Tibial artery (tissue), 4 donors: ENCODE data around the gene MYO7B.

Experiments used
- DNase-seq, 2 donors: peaks; one replicate each; pipeline ENCODE4 v3.0.0-alpha.2; 2019
- H3K27ac ChIP-seq, 2 donors: fragments of 200-600 bp; sonication (generic) in 1 of 2; 1 replicate in 1 of 2; 2 replicates in 1 of 2; pipeline ENCODE4 v1.5.1; 2018 to 2019; ENCODE audit warnings: mild to moderate bottlenecking in 1 of 2
- H3K27me3 ChIP-seq, 2 donors: fragments of 200-600 bp; sonication (generic) in 1 of 2; one replicate each; pipeline versions ENCODE4 v1.5.1 to v1.6.0; 2016 to 2019
- H3K36me3 ChIP-seq, 3 donors: fragments of 200-600 bp; sonication (generic) in 2 of 3; one replicate each; pipeline ENCODE4 v1.5.1; 2016 to 2019; ENCODE audit warnings: mild to moderate bottlenecking in 2 of 3
- H3K4me1 ChIP-seq, 4 donors: fragments of 200-600 bp; sonication (generic) in 2 of 4; 1 replicate in 3 of 4; 2 replicates in 1 of 4; pipeline ENCODE4 v1.5.1; 2016 to 2019
- H3K4me3 ChIP-seq, 2 donors: fragments of 200-600 bp; sonication (generic) in 1 of 2; 1 replicate in 1 of 2; 2 replicates in 1 of 2; pipeline ENCODE4 v1.5.1; 2018 to 2019; ENCODE audit warnings: mild to moderate bottlenecking in 2 of 2
- H3K9me3 ChIP-seq, 3 donors: fragments of 200-600 bp; sonication (generic) in 1 of 3; one replicate each; pipeline ENCODE4 v1.5.1; 2016 to 2019
- intact Hi-C: fragments of 100-400 bp; cut with DNase I; formaldehyde crosslinking; loops from one replicate; pipeline ENCODE4 v1.15.0; 2023; ENCODE audit warnings: low total_unique reads
- TF ChIP-seq, protein P1 (sequence below), 2 experiments: fragments of 200-600 bp in 1 of 2; fragments of 450-650 bp in 1 of 2; IDR thresholded peaks; one replicate each; pipeline ENCODE4 v1.5.1; 2017 to 2019; ENCODE audit warnings: antibody characterized with exemption in 2 of 2, mild to moderate bottlenecking in 1 of 2, moderate library complexity in 1 of 2

Gene MYO7B

DNA sequence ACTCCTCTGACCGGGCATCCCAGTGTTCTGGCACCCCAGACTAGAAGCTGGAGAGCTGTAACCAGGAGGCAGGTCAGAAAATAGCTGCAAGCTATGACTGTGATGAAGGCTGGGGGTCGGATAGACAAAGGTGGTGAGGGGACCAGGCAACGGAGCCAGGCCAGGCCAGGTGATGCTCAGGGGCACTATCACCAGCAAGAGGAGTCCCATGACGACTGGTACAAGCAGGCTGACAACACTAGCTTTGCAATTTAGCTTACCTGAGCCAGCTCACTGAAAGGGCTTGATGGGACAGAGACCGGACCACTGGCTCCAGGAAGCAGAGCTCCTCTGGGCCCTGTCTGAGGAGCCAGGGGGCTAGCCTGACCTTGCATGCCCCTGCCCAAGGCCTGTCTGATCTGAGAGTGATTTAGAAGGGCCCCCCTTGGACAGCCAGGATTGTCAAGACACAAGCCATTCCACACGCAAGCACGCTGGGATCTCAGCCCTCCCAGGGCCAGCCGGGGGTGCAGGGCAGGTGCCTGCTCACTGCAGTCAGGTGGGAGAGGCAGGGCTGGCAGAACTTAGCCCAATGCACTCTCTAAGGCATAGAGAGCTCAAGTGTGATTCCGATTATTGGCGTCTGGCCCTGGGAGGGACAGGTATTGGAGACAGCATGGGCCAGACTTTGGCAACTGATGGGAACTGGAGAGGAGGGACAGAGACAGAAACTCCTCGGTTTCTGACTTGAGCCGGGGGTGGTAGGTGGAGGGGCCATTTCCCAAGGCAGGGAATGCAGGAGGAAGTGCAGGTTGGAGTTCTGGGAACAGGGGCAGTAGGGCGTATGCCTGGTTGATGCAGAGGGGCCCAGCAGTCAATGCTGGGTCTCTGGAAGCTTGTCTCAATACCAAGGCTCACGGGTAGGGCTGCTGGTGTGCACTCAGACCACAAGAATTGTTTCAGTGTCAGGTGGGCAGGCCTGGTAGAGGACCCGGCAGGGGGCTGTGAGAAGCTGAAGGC, 47.7 kb downstream of the MYO7B start:
- intact Hi-C loops: loop anchor here (10.0 kb wide), 1 partner anchor 52 kb away; no protein-coding TSS in a partner anchor
- H3K4me3 ChIP-seq: no peak overlapping the region
- DNase-seq: peak in 1 of 2 donors; percentile 12
- TF ChIP-seq, protein P1, sequence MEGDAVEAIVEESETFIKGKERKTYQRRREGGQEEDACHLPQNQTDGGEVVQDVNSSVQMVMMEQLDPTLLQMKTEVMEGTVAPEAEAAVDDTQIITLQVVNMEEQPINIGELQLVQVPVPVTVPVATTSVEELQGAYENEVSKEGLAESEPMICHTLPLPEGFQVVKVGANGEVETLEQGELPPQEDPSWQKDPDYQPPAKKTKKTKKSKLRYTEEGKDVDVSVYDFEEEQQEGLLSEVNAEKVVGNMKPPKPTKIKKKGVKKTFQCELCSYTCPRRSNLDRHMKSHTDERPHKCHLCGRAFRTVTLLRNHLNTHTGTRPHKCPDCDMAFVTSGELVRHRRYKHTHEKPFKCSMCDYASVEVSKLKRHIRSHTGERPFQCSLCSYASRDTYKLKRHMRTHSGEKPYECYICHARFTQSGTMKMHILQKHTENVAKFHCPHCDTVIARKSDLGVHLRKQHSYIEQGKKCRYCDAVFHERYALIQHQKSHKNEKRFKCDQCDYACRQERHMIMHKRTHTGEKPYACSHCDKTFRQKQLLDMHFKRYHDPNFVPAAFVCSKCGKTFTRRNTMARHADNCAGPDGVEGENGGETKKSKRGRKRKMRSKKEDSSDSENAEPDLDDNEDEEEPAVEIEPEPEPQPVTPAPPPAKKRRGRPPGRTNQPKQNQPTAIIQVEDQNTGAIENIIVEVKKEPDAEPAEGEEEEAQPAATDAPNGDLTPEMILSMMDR (IDR thresholded peaks at IDR 0.05): no peak
- no peaks in the 10 kb centered on the region for H3K4me1 ChIP-seq
- no peaks in the 10 kb centered on the region for H3K27me3 ChIP-seq
- no peak overlapping the region for H3K27ac ChIP-seq
- no peaks in the 10 kb centered on the region for H3K36me3 ChIP-seq
- no peaks in the 10 kb centered on the region for H3K9me3 ChIP-seq

DNA sequence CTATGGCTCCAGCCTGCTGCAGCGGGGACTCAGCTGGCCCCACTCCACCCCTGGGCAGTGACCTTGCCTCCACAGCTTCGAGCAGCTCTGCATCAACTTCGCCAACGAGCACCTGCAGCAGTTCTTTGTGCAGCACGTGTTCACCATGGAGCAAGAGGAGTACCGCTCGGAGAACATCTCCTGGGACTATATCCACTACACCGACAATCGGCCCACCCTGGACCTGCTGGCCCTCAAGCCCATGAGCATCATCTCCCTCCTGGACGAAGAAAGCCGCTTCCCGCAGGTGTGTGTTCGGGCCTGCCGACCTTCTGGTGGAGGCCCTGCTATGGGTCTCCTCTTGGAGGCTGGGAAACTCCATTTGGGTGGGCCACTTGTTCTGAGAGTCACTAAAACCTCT, 48.6 kb downstream of the MYO7B start:
- Histone ChIP-seq H3K4me1 (no peaks in the 10 kb centered on the region), H3K36me3 (no peaks in the 10 kb centered on the region), H3K27me3 (no peaks in the 10 kb centered on the region), H3K9me3 (no peaks in the 10 kb centered on the region), H3K27ac (no peak overlapping the region), H3K4me3 (no peak overlapping the region)
- intact Hi-C loops: loop anchor here (10.0 kb wide), 1 partner anchor 51 kb away; no protein-coding TSS in a partner anchor
- TF ChIP-seq, protein P1 (IDR thresholded peaks at IDR 0.05): no peak
- peak in 1 of 2 donors; percentile 14 for DNase-seq

DNA sequence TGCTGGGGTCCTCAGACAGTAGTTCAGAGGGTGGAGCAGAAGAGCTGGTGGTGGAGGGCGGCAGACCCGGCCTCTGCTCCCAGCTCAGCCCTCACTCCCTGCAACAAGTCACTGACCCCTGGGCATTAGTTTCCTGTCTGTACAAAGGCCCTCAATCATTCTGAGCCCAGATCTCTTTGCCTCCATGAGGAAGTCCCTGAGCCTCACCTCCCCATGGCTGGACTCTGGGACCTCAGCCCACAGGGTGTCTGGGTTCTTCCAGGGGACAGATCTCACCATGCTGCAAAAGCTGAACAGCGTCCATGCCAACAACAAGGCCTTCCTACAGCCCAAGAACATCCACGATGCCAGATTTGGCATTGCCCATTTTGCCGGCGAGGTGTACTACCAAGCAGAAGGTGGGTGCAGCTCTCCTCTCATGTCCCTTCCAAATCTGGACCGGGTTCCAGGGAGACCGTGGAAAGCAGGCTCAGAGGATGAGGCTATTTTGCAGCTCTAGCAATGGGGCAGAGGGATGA, 49.1 kb downstream of the MYO7B start:
- H3K9me3 ChIP-seq: no peaks in the 10 kb centered on the region
- no peak overlapping the region for H3K27ac ChIP-seq
- H3K4me3 ChIP-seq: no peak overlapping the region
- no peaks in the 10 kb centered on the region for H3K27me3 ChIP-seq
- TF ChIP-seq, protein P1 (IDR thresholded peaks at IDR 0.05): no peak
- H3K36me3 ChIP-seq: no peaks in the 10 kb centered on the region
- no peaks in the 10 kb centered on the region for H3K4me1 ChIP-seq
- DNase-seq: no peak
- intact Hi-C loops: loop anchor here (10.0 kb wide), 1 partner anchor 50 kb away; no protein-coding TSS in a partner anchor

DNA sequence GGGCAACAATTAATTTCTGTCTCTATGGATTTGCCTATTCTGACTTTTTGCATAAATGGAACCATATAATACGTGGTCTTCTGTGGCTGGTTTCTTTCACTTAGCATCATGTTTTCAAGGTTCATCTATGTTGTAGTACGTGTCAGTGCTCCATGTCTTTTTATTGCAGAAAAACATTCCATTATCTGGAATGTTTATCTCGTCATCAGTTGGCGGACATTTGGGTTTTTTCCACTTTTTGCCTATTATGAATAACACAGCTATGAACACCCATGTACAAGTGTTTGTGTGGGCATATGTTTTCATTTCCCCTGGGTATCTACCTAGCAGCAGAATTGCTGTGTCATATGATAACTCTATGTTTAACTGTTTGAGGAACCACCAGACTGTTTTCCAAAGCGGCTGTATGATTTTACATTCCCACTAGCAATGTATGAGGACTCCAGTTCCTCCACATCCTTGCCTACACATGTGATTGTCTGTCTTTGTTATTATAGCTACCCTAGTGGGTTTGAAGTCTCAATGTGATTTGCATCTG, 49.9 kb downstream of the MYO7B start:
- Histone ChIP-seq H3K4me3 (no peak overlapping the region), H3K27me3 (no peaks in the 10 kb centered on the region), H3K27ac (no peak overlapping the region), H3K4me1 (no peaks in the 10 kb centered on the region), H3K36me3 (no peaks in the 10 kb centered on the region), H3K9me3 (no peaks in the 10 kb centered on the region)
- TF ChIP-seq, protein P1 (IDR thresholded peaks at IDR 0.05): no peak
- no peak for DNase-seq
- intact Hi-C loops: loop anchor here (10.0 kb wide), 1 partner anchor 49 kb away; no protein-coding TSS in a partner anchor

GRCh38 chr2:127586136-127586535, 50.7 kb downstream of the MYO7B start:
- H3K4me3 ChIP-seq: no peak overlapping the region
- DNase-seq: no peak
- H3K27me3 ChIP-seq: no peaks in the 10 kb centered on the region
- TF ChIP-seq, protein P1 (IDR thresholded peaks at IDR 0.05): no peak
- no peaks in the 10 kb centered on the region for H3K4me1 ChIP-seq
- no peaks in the 10 kb centered on the region for H3K36me3 ChIP-seq
- intact Hi-C loops: loop anchor here (10.0 kb wide), 1 partner anchor 49 kb away; no protein-coding TSS in a partner anchor
- no peak overlapping the region for H3K27ac ChIP-seq
- H3K9me3 ChIP-seq: no peaks in the 10 kb centered on the region
